Measurements from ENCODE around the gene ENTPD5. TPM values are rescaled to one million over a fixed set of nuclear protein-coding genes. Genes with fewer than 3 reads are reported as not detected.
"Not testable (repeated sequence)": the region's sequence is repeated elsewhere in the genome, so short reads cannot be mapped to it uniquely, and the experiment has no call there.

ENTPD5 gene
- total RNA-seq, 3 donors from 2014 or later: 5.2 to 6.3 (median 5.9) TPM

- no peak overlapping the region for H3K4me3 Mint-ChIP-seq
- ATAC-seq (no peak), DNase-seq (no peak)
- H3K4me1 Mint-ChIP-seq (ENCODE audit: low read depth): peaks cover 3% of the 10 kb centered on the region
- peaks cover 9% of the 10 kb centered on the region for H3K36me3 Mint-ChIP-seq (ENCODE audit: insufficient read depth)
- no peaks in the 10 kb centered on the region for H3K27me3 Mint-ChIP-seq (ENCODE audit: low read depth)
- no peaks in the 10 kb centered on the region for H3K9me3 Mint-ChIP-seq
Measured at GRCh38 chr14:73944432-73945158, 74.5 kb downstream of the ENTPD5 start.

- H3K4me1 Mint-ChIP-seq (ENCODE audit: low read depth): no peaks in the 10 kb centered on the region
- no peak overlapping the region for H3K4me3 Mint-ChIP-seq
- H3K27me3 Mint-ChIP-seq (ENCODE audit: low read depth): no peaks in the 10 kb centered on the region
- ATAC-seq (no peak), DNase-seq (no peak)
- H3K9me3 Mint-ChIP-seq: no peaks in the 10 kb centered on the region
- peaks cover 9% of the 10 kb centered on the region for H3K36me3 Mint-ChIP-seq (ENCODE audit: insufficient read depth)
Measured at GRCh38 chr14:73943083-73943482, 76.0 kb downstream of the ENTPD5 start.

- H3K36me3 Mint-ChIP-seq (ENCODE audit: insufficient read depth): peaks cover 9% of the 10 kb centered on the region
- DNase-seq (no peak), ATAC-seq (no peak)
- H3K4me3 Mint-ChIP-seq: no peak overlapping the region
- H3K4me1 Mint-ChIP-seq (ENCODE audit: low read depth): no peaks in the 10 kb centered on the region
- no peaks in the 10 kb centered on the region for H3K9me3 Mint-ChIP-seq
- H3K27me3 Mint-ChIP-seq (ENCODE audit: low read depth): no peaks in the 10 kb centered on the region
Measured at GRCh38 chr14:73942180-73942579, 76.9 kb downstream of the ENTPD5 start.

- ATAC-seq (no peak), DNase-seq (no peak)
- Mint-ChIP-seq H3K4me3 (no peak overlapping the region), H3K4me1 (ENCODE audit: low read depth) (no peaks in the 10 kb centered on the region), H3K9me3 (no peaks in the 10 kb centered on the region), H3K27me3 (ENCODE audit: low read depth) (no peaks in the 10 kb centered on the region), H3K36me3 (ENCODE audit: insufficient read depth) (peaks cover 17% of the 10 kb centered on the region)
Measured at GRCh38 chr14:73937012-73937411, 82.1 kb downstream of the ENTPD5 start.

- peaks cover 21% of the 10 kb centered on the region for H3K36me3 Mint-ChIP-seq (ENCODE audit: insufficient read depth)
- ATAC-seq: no peak
Measured at GRCh38 chr14:73936548-73936947, 82.5 kb downstream of the ENTPD5 start.

GRCh38 chr14:73935666-73936065 lies 83.4 kb downstream of the ENTPD5 start:
- H3K4me1 Mint-ChIP-seq (ENCODE audit: low read depth): no peaks in the 10 kb centered on the region
- H3K36me3 Mint-ChIP-seq (ENCODE audit: insufficient read depth): peaks cover 24% of the 10 kb centered on the region
- H3K4me3 Mint-ChIP-seq: no peak overlapping the region
- DNase-seq (no peak), ATAC-seq (no peak)
- no peaks in the 10 kb centered on the region for H3K9me3 Mint-ChIP-seq
- H3K27me3 Mint-ChIP-seq (ENCODE audit: low read depth): no peaks in the 10 kb centered on the region

More at GRCh38 chr14:73936548-73936947, 82.5 kb downstream of the ENTPD5 start:
- H3K27me3 Mint-ChIP-seq (ENCODE audit: low read depth): no peaks in the 10 kb centered on the region
- H3K4me3 Mint-ChIP-seq: no peak overlapping the region
- no peaks in the 10 kb centered on the region for H3K4me1 Mint-ChIP-seq (ENCODE audit: low read depth)
- H3K9me3 Mint-ChIP-seq: no peaks in the 10 kb centered on the region
- no peak for DNase-seq

GRCh38 chr14:73924337-73924736 lies 94.8 kb downstream of the ENTPD5 start:
- DNase-seq (no peak), ATAC-seq (no peak)
- no peaks in the 10 kb centered on the region for H3K9me3 Mint-ChIP-seq
- no peaks in the 10 kb centered on the region for H3K27me3 Mint-ChIP-seq (ENCODE audit: low read depth)
- peaks cover 53% of the 10 kb centered on the region for H3K36me3 Mint-ChIP-seq (ENCODE audit: insufficient read depth)
- no peak overlapping the region for H3K4me3 Mint-ChIP-seq
- H3K4me1 Mint-ChIP-seq (ENCODE audit: low read depth): peaks cover 2% of the 10 kb centered on the region

GRCh38 chr14:73919457-73919856 lies 99.6 kb downstream of the ENTPD5 start:
- not testable (repeated sequence) for H3K27me3 Mint-ChIP-seq (ENCODE audit: low read depth); DNase-seq; H3K4me3 Mint-ChIP-seq; ATAC-seq; H3K4me1 Mint-ChIP-seq (ENCODE audit: low read depth); H3K9me3 Mint-ChIP-seq
- H3K36me3 Mint-ChIP-seq (ENCODE audit: insufficient read depth): peaks cover 38% of the 10 kb centered on the region

GRCh38 chr14:73916324-73916723 lies 102.8 kb downstream of the ENTPD5 start:
- no peak overlapping the region for H3K4me3 Mint-ChIP-seq
- no peak for DNase-seq
- H3K36me3 Mint-ChIP-seq (ENCODE audit: insufficient read depth): peaks cover 44% of the 10 kb centered on the region

GRCh38 chr14:73913256-73913655 lies 105.8 kb downstream of the ENTPD5 start:
- ATAC-seq: no peak
- Mint-ChIP-seq H3K9me3 (peaks cover 7% of the 10 kb centered on the region), H3K27me3 (ENCODE audit: low read depth) (no peaks in the 10 kb centered on the region), H3K4me3 (no peak overlapping the region), H3K4me1 (ENCODE audit: low read depth) (peaks cover 2% of the 10 kb centered on the region), H3K36me3 (ENCODE audit: insufficient read depth) (peaks cover 54% of the 10 kb centered on the region)
- DNase-seq: no peak

More at GRCh38 chr14:73916324-73916723, 102.8 kb downstream of the ENTPD5 start:
- H3K27me3 Mint-ChIP-seq (ENCODE audit: low read depth): no peaks in the 10 kb centered on the region
- ATAC-seq: no peak
- peaks cover 7% of the 10 kb centered on the region for H3K9me3 Mint-ChIP-seq
- H3K4me1 Mint-ChIP-seq (ENCODE audit: low read depth): peaks cover 2% of the 10 kb centered on the region

GRCh38 chr14:73909681-73910080 lies 109.4 kb downstream of the ENTPD5 start:
- ATAC-seq (no peak), DNase-seq (no peak)
- H3K4me1 Mint-ChIP-seq (ENCODE audit: low read depth): no peaks in the 10 kb centered on the region
- peaks cover 7% of the 10 kb centered on the region for H3K9me3 Mint-ChIP-seq
- H3K27me3 Mint-ChIP-seq (ENCODE audit: low read depth): no peaks in the 10 kb centered on the region
- H3K36me3 Mint-ChIP-seq (ENCODE audit: insufficient read depth): peaks cover 62% of the 10 kb centered on the region
- H3K4me3 Mint-ChIP-seq: no peak overlapping the region

Other genes with a start within 250 kb of the ENTPD5 start
- gene PTGR2, start 167.5 kb downstream of the ENTPD5 start, total RNA-seq: 1 to 10 TPM; 2.5 to 3.8 (median 3.3) TPM
- 10 to 100 TPM; 45.8 to 54.9 (median 54.5) TPM for gene ZNF410, start 132.4 kb downstream of the ENTPD5 start, total RNA-seq
- gene FAM161B, start 69.2 kb downstream of the ENTPD5 start, total RNA-seq: 1 to 10 TPM; 1.2 to 1.4 (median 1.3) TPM
- gene COQ6, start 69.0 kb downstream of the ENTPD5 start, total RNA-seq: 10 to 100 TPM; 17.4 to 20.7 (median 19.4) TPM
- gene BBOF1, start 61 bp upstream of the ENTPD5 start, total RNA-seq: 1 to 10 TPM; 1.4 to 1.6 (median 1.5) TPM
- gene ALDH6A1, start 65.2 kb upstream of the ENTPD5 start, total RNA-seq: 1 to 10 TPM; 2.3 to 4.1 (median 2.9) TPM
- 10 to 100 TPM; 16.9 to 20.2 (median 17.3) TPM for gene LIN52, start 65.7 kb upstream of the ENTPD5 start, total RNA-seq
- not detected for gene VSX2, start 220.2 kb upstream of the ENTPD5 start, total RNA-seq